ENCODE data around the gene TRMT44.

Gene TRMT44

DNA sequence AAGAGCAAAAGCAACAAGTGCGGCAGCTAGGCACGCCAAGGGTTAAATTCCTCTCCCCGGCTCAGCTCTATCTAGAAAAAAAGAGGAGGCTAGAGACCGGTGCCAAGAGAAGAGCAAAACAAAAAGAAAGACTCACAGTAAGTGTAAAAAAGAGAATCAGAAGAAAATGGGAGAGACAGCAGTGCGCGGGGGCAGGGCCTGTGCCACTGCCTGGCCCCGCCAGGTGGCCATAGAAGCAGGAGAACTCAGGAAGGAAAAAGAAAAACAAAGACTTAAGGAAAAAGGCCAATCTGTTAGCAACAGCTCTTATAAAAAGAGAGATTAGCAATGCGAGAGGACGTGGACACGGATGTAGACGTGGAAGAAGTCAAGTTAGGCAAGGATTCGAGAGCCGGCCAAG is 3.3 kb upstream of the TRMT44 start:
- no peak for DNase-seq

GRCh38 chr4:8438743-8439142 is 1.8 kb upstream of the TRMT44 start:
- no peak for DNase-seq

GRCh38 chr4:8439168-8439567 is 1.4 kb upstream of the TRMT44 start:
- DNase-seq = no peak

DNA sequence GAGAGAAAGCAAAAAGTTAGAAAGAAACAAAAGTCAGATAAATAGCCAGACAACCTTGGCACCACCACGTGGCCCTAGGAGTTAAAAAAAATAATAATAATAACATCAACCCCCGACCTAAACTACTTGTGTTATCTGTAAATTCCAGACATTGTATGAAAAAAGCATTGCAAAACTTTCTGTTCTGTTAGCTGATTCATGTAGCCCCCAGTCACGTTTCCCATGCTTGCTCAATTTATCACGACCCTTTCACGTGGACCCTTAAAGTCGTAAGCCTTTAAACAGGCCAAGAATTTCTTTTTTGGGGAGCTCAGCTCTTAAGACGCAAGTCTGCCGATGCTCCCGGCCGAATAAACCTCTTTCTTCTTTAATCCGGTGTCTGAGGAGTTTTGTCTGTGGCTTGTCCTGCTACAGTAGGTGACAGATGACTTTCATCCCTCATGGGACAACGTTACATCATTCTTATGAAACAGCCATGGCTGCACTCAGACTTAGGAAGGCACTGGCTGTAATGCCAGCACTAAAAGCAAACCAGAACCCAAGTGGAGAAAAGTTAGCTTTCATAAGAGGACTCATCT is 574 bp upstream of the TRMT44 start:
- DNase-seq = no peak

DNA sequence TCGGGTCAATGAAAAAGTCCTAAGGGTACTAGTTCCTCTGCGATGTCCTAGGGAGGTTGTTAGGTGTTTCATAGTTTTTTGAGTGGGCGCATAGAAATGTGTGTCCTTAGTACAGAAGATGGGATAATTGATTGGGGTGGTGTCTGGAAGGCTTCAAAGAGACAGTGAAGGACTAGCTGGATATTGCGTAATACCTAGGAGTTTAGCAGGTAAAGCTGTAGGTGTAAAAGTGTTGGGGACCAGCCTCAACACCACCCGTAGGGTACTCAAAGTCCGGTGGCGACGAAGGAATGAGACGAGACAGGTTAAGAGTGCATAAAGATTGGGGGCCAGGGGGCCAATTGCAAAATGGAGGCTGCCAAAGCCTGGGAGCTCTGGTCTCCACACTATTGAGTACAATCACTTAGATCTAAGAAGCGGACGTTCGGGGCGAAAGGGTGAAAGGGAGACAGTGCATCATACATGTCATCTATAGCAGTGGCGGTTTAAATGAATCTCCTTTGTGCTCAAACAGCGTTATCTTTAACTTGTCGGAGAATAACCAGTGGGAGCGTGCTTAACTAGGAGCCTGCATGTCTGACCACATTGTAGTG is 1.0 kb downstream of the TRMT44 start:
- DNase-seq = no peak

GRCh38 chr4:8442596-8443358 is 2.2 kb downstream of the TRMT44 start:
- no peak for DNase-seq

DNA sequence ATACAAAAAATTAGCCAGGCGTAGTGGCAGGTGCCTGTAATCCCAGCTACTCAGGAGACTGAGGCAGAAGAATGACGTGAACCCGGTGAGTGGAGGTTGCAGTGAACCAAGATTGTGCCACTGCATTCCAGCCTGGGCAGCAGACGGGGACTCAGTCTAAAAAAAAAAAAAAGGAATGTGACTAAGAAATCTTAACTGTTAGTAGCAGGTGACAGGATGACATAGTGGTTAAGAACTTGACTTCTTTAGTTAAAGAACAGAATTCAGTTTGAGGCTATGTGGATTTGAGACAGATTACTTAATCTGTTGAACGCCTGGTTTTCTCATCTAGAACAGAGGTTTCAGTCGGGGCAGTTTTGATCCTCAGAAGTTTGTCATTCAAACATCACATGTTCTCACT is 3.2 kb downstream of the TRMT44 start:
- DNase-seq = no peak

- no peak for DNase-seq
Observed at GRCh38 chr4:8446122-8446521, 5.5 kb downstream of the TRMT44 start.

DNA sequence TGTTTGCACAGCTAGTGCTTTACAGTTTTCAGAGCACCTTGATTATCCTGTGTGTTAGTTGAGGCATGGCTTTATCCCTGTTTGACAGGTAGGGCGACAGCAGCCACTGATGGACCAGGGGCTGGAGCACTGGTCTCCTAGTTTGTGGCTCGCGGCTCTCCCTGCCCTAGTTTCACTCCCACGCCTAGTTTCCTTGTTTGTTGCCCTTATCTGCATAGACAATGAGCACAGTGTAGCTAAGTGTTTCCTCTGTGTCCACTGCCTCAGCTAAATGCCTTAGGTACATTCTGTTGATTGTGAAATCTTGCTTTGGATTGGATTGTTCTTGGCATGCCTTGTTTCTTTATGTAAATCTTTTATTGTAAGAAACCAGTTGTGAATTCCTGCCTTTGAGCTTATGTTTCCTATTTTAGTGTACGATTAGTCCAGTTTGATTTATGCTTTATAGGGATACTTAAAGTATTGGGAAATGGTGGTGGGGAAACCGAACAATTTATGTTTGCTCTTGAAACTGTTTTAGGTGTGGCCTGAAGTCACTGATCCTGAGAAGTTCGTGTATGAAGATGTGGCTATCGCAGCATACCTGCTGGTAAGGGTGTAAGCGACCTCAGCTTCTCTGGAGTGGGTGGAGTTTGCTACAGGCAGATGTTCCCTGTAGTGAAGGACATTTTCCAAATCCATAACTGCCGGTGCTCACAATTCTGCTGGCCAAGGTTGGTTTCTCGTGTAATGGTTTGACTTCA is 11.0 kb downstream of the TRMT44 start:
- no peak for DNase-seq

- no peak for DNase-seq
Observed at GRCh38 chr4:8453957-8454356, 13.4 kb downstream of the TRMT44 start.

- no peak for DNase-seq
Observed at GRCh38 chr4:8457646-8458252, 17.2 kb downstream of the TRMT44 start.

DNA sequence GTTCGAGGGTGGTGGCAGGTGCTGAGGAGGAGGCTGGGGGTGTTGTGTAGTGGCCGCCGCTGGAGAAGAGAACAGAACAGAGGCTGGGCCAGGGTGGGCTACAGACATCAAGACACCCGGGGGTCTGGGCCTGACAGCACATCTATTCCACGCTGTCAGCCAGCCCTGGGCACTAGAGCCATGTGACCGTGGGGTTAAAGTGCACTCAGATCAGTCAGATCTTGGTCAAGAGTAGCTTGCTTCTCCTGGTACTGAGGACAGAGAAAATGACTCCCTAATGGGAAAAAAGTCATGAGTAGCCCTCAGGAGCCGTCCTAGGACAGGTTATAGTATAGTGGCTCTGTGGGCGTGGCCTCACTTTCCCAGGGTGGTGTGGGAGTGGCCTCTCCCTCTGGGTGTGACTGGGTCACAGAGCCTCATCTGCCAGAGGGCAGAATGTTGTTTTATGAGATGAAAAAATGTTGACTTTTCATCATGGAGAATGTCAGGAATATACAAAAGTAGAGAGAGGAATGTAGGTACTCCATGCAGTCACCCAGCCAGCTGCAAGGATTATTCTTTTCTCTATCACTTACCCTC is 19.4 kb downstream of the TRMT44 start:
- no peak for DNase-seq

GRCh38 chr4:8461086-8461485 is 20.5 kb downstream of the TRMT44 start:
- no peak for DNase-seq

DNA sequence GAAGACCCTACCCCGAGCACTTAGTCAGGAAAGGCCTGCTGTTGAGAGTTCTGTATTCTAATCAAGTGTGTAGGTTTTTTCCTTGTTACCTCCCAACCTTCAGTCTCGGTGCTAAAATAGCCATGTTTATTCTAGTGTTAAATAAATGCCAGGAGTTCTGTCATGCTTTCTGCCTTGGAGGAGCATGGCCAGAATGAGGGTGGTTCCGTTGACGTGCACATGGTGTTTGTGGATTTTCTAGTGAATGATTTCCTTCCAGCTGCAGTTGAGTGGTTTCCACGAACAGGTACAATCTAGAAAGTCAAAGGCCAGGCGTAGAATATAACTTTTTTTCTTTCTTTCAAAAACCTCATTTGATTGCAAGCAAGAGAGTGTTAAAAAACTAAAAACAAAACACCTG is 21.0 kb downstream of the TRMT44 start:
- no peak for DNase-seq

GRCh38 chr4:8463811-8464210 is 23.2 kb downstream of the TRMT44 start:
- DNase-seq = no peak

- no peak for DNase-seq
Observed at GRCh38 chr4:8464381-8464780, 23.8 kb downstream of the TRMT44 start.

- no peak for DNase-seq
Observed at GRCh38 chr4:8465615-8466611, 25.3 kb downstream of the TRMT44 start.

GRCh38 chr4:8467016-8467415 is 26.4 kb downstream of the TRMT44 start:
- no peak for DNase-seq

DNA sequence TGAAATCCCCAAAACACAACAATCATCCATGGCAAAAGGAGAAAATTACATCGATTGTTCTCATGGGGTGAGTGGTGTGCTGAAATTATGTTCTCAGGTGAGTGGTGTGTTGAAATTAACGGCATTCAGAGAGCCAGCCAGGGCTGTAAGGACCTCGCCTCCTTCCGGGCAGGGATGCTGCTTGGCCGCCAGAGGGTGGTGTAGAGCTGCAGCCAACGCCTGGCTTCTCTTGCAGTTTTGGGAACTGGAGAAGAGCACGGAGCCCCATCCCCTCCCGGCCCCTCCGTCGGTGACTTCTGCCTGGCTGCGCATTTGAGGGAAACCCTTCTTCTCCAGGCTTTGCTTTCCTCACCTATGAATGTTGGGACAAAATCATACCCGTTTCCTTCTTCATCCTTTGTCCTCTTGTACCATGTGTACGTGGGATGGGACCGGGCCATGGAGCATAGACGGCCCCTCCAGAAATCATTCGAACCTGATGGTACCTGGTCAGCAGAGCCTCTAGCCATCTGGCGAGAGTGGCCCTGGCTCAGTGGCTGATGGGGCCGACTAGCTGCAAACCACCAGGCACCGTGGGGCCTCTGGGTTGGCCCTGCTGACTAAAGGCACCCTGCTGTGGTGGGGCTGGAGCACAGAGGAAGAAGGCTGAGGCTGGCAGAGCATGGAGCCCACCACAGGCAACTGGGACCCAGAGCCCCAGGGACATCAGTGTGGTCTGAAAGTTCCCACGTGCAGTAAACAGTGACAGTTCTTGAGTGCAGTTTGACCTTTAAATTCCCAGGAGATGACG is 28.4 kb downstream of the TRMT44 start:
- peak; percentile 60 for DNase-seq

- DNase-seq = no peak
Observed at GRCh38 chr4:8469550-8469949, 29.0 kb downstream of the TRMT44 start.

Measured in CD4-positive, alpha-beta T cell treated with Interleukin-17A for 4 hours (primary cell).